Measurements from ENCODE around the gene FANCI.
"Not testable (repeated sequence)": the region's sequence is repeated elsewhere in the genome, so short reads cannot be mapped to it uniquely, and the experiment has no call there.

The FANCI gene

DNA sequence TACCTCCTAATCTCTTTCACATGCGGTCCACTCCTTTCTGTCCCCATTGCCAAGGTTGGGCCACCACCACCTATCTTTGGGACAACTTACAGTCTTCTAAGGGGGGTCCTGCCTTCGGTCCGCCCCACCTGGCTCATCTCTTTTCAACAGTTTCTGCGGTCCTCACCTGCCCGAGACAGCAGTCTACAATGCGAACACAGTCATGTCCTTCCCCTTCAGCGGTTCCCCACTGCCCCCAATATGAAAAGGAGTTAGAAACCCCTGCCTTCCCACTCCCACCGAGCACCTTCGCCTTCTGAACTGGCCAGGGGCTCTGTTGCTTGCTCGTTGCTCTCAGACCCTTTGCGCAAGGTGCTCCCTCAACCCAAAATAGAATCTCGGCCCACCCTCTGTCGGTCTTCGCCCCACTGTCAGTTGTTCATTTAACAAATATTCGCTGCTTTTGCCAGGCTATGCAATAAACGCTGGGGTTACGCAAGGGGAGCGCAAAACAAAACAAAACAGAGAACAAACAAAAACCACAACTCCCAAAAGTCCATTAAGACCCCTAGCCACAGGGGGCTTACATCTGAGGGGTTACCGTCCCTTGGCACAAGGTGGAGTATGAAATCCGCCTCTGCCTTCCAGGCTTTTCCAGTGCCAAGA, 611 bp upstream of the FANCI start:
- peak overlapping the region; percentile 75 for H3K4me2 ChIP-seq (ENCODE audit: low read length)
- H3K23ac ChIP-seq (ENCODE audit: low read length), result no peak overlapping the region
- no peak overlapping the region for H3K27ac ChIP-seq (ENCODE audit: low read depth, low read length)
- peak overlapping the region; percentile 28 for H3K4me3 ChIP-seq (ENCODE audit: low read length)
- H3K27me3 ChIP-seq (ENCODE audit: insufficient read depth, low read length, poor library complexity), result no peaks in the 10 kb centered on the region
- no peak overlapping the region for H3K18ac ChIP-seq (ENCODE audit: low read length)
- H2BK15ac ChIP-seq (replicated peaks; ENCODE audit: low read depth), result no peak overlapping the region
- H3K79me2 ChIP-seq (ENCODE audit: control insufficient read depth, insufficient read depth, low read length), result peaks cover 24% of the 10 kb centered on the region
- peak overlapping the region; percentile 91 for H3K56ac ChIP-seq (ENCODE audit: low read length)
- H3K79me1 ChIP-seq (ENCODE audit: low read length), result peaks cover 9% of the 10 kb centered on the region
- whole genome bisulfite sequencing (ENCODE audit: extremely low coverage, insufficient coverage, low lambda C conversion rate), result no CpG with 5 or more reads among the region's 20 CpGs
- peak overlapping the region; percentile 77 for H3K9ac ChIP-seq (ENCODE audit: low read length)
- DNase-seq, result no peak
- no peak overlapping the region for H2BK5ac ChIP-seq (ENCODE audit: low read length)
- no peak overlapping the region for H3K4ac ChIP-seq (ENCODE audit: low read depth, low read length)
- H4K5ac ChIP-seq (ENCODE audit: low read length), result no peak overlapping the region
- no peaks in the 10 kb centered on the region for H3K36me3 ChIP-seq (ENCODE audit: control insufficient read depth, insufficient read depth, low read length)
- H2BK120ac ChIP-seq (ENCODE audit: low read depth, low read length), result no peak overlapping the region
- peaks cover 5% of the 10 kb centered on the region for H3K4me1 ChIP-seq (ENCODE audit: control insufficient read depth, low read depth, low read length)
- H4K8ac ChIP-seq (ENCODE audit: low read depth, low read length), result no peak overlapping the region
- H2AK5ac ChIP-seq (ENCODE audit: low read length), result no peak overlapping the region

DNA sequence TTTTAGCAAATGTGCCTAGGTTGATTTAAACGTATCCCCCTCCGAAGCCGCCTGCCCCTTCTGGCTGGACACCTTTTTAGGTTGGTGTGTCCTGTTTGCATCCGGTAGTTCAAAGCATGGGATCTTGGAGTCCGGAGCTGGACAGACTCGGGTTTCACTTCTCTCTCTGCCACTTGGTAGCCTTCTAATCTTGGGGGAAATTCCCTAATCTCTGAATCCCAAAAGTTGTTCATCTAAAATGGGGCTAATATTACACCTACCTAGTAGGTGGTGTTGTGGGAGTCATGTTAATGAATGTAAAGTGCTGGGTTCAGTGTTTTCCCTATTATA, 760 bp downstream of the FANCI start:
- H2AK5ac ChIP-seq (ENCODE audit: low read length), result no peak overlapping the region
- H3K4me3 ChIP-seq (ENCODE audit: low read length), result peak overlapping the region; percentile 99
- no peak overlapping the region for H4K5ac ChIP-seq (ENCODE audit: low read length)
- no peak for DNase-seq
- H3K4ac ChIP-seq (ENCODE audit: low read depth, low read length), result no peak overlapping the region
- peak overlapping the region; percentile 28 for H3K4me2 ChIP-seq (ENCODE audit: low read length)
- no CpG with 5 or more reads among the region's 6 CpGs for WGBS (ENCODE audit: extremely low coverage, insufficient coverage, low lambda C conversion rate)
- peaks cover 9% of the 10 kb centered on the region for H3K79me1 ChIP-seq (ENCODE audit: low read length)
- H2BK15ac ChIP-seq (replicated peaks; ENCODE audit: low read depth), result no peak overlapping the region
- no peak overlapping the region for H2BK120ac ChIP-seq (ENCODE audit: low read depth, low read length)
- H3K27ac ChIP-seq (ENCODE audit: low read depth, low read length), result no peak overlapping the region
- H3K18ac ChIP-seq (ENCODE audit: low read length), result no peak overlapping the region
- H3K9ac ChIP-seq (ENCODE audit: low read length), result peak overlapping the region; percentile 95
- peaks cover 24% of the 10 kb centered on the region for H3K79me2 ChIP-seq (ENCODE audit: control insufficient read depth, insufficient read depth, low read length)
- peak overlapping the region; percentile 37 for H3K23ac ChIP-seq (ENCODE audit: low read length)
- H3K4me1 ChIP-seq (ENCODE audit: control insufficient read depth, low read depth, low read length), result peaks cover 5% of the 10 kb centered on the region
- peak overlapping the region; percentile 96 for H3K56ac ChIP-seq (ENCODE audit: low read length)
- H2BK5ac ChIP-seq (ENCODE audit: low read length), result no peak overlapping the region
- H4K8ac ChIP-seq (ENCODE audit: low read depth, low read length), result no peak overlapping the region
- no peaks in the 10 kb centered on the region for H3K27me3 ChIP-seq (ENCODE audit: insufficient read depth, low read length, poor library complexity)
- H3K36me3 ChIP-seq (ENCODE audit: control insufficient read depth, insufficient read depth, low read length), result peaks cover 3% of the 10 kb centered on the region

DNA sequence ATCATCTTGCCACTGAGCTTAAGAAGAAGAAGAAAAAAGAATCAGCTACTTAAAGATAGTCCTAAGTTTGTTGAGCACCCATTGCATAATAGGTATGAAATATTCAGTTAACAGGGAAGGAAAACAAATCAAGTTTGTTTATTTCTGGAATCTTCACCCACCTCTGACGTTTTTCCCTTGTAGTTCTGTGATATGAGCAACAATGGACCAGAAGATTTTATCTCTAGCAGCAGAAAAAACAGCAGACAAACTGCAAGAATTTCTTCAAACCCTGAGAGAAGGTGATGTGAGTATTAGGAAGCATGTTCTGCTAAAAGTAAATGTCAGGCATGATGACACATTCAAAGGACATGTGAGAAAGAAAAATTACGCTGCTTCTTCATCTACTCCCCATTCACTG, 3.7 kb downstream of the FANCI start:
- H3K36me3 ChIP-seq (ENCODE audit: control insufficient read depth, insufficient read depth, low read length), result peaks cover 3% of the 10 kb centered on the region
- H3K79me1 ChIP-seq (ENCODE audit: low read length), result peaks cover 9% of the 10 kb centered on the region
- H3K4ac ChIP-seq (ENCODE audit: low read depth, low read length), result no peak overlapping the region
- no peak overlapping the region for H2BK120ac ChIP-seq (ENCODE audit: low read depth, low read length)
- no peak overlapping the region for H3K18ac ChIP-seq (ENCODE audit: low read length)
- H4K5ac ChIP-seq (ENCODE audit: low read length), result no peak overlapping the region
- no peak overlapping the region for H3K56ac ChIP-seq (ENCODE audit: low read length)
- H3K4me1 ChIP-seq (ENCODE audit: control insufficient read depth, low read depth, low read length), result peaks cover 5% of the 10 kb centered on the region
- no peak overlapping the region for H2AK5ac ChIP-seq (ENCODE audit: low read length)
- H3K9ac ChIP-seq (ENCODE audit: low read length), result no peak overlapping the region
- H3K23ac ChIP-seq (ENCODE audit: low read length), result no peak overlapping the region
- H3K4me2 ChIP-seq (ENCODE audit: low read length), result no peak overlapping the region
- H3K4me3 ChIP-seq (ENCODE audit: low read length), result no peak overlapping the region
- H2BK5ac ChIP-seq (ENCODE audit: low read length), result no peak overlapping the region
- peaks cover 24% of the 10 kb centered on the region for H3K79me2 ChIP-seq (ENCODE audit: control insufficient read depth, insufficient read depth, low read length)
- DNase-seq, result no peak
- no CpG with 5 or more reads among the region's 2 CpGs for WGBS (ENCODE audit: extremely low coverage, insufficient coverage, low lambda C conversion rate)
- no peak overlapping the region for H3K27ac ChIP-seq (ENCODE audit: low read depth, low read length)
- no peak overlapping the region for H4K8ac ChIP-seq (ENCODE audit: low read depth, low read length)
- H2BK15ac ChIP-seq (replicated peaks; ENCODE audit: low read depth), result no peak overlapping the region
- no peaks in the 10 kb centered on the region for H3K27me3 ChIP-seq (ENCODE audit: insufficient read depth, low read length, poor library complexity)

DNA sequence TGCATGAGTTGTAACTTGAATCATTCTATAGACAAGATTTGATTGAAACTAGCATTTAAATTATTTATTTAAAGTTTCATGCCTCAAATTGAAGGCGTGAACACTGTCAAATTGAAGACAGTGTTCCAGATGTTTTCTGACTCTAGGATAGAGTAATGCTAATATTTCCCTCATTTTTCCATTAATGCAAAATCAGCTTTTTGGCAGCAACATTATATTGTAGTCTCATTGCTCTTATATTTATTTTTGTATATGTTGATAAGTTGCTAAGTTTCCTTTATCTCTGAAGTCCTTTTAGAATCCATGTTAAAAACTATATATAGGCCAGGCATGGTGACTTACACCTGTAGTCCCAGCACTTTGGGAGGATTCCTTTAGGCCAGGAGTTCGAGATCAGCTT, 4.8 kb downstream of the FANCI start:
- Histone ChIP-seq H3K36me3 (ENCODE audit: control insufficient read depth, insufficient read depth, low read length) (peaks cover 3% of the 10 kb centered on the region), H2BK5ac (ENCODE audit: low read length) (no peak overlapping the region), H3K79me2 (ENCODE audit: control insufficient read depth, insufficient read depth, low read length) (peaks cover 24% of the 10 kb centered on the region), H3K79me1 (ENCODE audit: low read length) (peaks cover 9% of the 10 kb centered on the region), H2BK15ac (replicated peaks; ENCODE audit: low read depth) (no peak overlapping the region), H3K4ac (ENCODE audit: low read depth, low read length) (no peak overlapping the region), H3K27me3 (ENCODE audit: insufficient read depth, low read length, poor library complexity) (no peaks in the 10 kb centered on the region), H3K23ac (ENCODE audit: low read length) (no peak overlapping the region), H4K5ac (ENCODE audit: low read length) (no peak overlapping the region), H2BK120ac (ENCODE audit: low read depth, low read length) (no peak overlapping the region), H3K56ac (ENCODE audit: low read length) (no peak overlapping the region), H3K4me2 (ENCODE audit: low read length) (no peak overlapping the region), H3K27ac (ENCODE audit: low read depth, low read length) (no peak overlapping the region), H4K8ac (ENCODE audit: low read depth, low read length) (no peak overlapping the region), H3K18ac (ENCODE audit: low read length) (no peak overlapping the region), H3K4me3 (ENCODE audit: low read length) (no peak overlapping the region), H3K9ac (ENCODE audit: low read length) (no peak overlapping the region), H3K4me1 (ENCODE audit: control insufficient read depth, low read depth, low read length) (peaks cover 3% of the 10 kb centered on the region), H2AK5ac (ENCODE audit: low read length) (no peak overlapping the region)
- no CpG with 5 or more reads among the region's 2 CpGs for WGBS (ENCODE audit: extremely low coverage, insufficient coverage, low lambda C conversion rate)
- DNase-seq, result no peak

DNA sequence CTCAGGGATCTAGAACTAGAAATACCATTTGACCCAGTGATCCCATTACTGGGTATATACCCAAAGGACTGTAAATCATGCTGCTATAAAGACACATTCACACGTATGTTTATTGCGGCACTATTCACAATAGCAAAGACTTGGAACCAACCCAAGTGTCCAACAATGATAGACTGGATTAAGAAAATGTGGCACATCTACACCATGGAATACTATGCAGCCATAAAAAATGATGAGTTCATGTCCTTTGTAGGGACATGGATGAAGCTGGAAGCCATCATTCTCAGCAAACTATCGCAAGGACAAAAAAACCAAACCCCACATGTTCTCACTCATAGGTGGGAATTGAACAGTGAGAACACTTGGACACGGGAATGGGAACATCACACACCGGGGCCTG, 6.4 kb downstream of the FANCI start:
- not testable (repeated sequence) for H3K36me3 ChIP-seq (ENCODE audit: control insufficient read depth, insufficient read depth, low read length); H3K4ac ChIP-seq (ENCODE audit: low read depth, low read length)
- WGBS (ENCODE audit: extremely low coverage, insufficient coverage, low lambda C conversion rate), result no CpG with 5 or more reads among the region's 5 CpGs

DNA sequence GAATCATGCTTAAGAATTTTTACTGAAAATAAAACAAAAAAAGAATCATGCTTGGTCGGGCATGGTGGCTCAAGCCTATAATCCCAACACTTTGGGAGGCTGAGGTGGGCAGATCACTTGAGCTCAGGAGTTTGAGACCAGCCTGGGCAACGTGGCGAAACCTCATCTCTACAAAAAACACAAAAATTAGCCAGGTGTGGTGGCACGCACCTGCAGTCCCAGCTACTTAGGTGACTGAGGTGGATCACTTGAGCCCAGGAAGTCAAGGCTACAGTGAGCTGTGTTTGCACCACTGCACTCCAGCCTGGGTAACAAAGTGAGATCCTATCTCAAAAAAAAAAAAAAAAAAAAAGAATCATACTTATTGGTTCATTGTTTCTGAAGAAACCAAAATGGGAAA, 33.5 kb downstream of the FANCI start:
- not testable (repeated sequence) for H3K4me1 ChIP-seq (ENCODE audit: control insufficient read depth, low read depth, low read length); H3K23ac ChIP-seq (ENCODE audit: low read length); DNase-seq; H4K8ac ChIP-seq (ENCODE audit: low read depth, low read length); H3K79me2 ChIP-seq (ENCODE audit: control insufficient read depth, insufficient read depth, low read length); H3K79me1 ChIP-seq (ENCODE audit: low read length); H3K56ac ChIP-seq (ENCODE audit: low read length); H3K9ac ChIP-seq (ENCODE audit: low read length); H3K27ac ChIP-seq (ENCODE audit: low read depth, low read length); H4K5ac ChIP-seq (ENCODE audit: low read length); H3K18ac ChIP-seq (ENCODE audit: low read length); H3K27me3 ChIP-seq (ENCODE audit: insufficient read depth, low read length, poor library complexity); H2BK15ac ChIP-seq (replicated peaks; ENCODE audit: low read depth); H3K4me2 ChIP-seq (ENCODE audit: low read length); H3K4ac ChIP-seq (ENCODE audit: low read depth, low read length); H2BK120ac ChIP-seq (ENCODE audit: low read depth, low read length); H3K4me3 ChIP-seq (ENCODE audit: low read length); H3K36me3 ChIP-seq (ENCODE audit: control insufficient read depth, insufficient read depth, low read length); H2AK5ac ChIP-seq (ENCODE audit: low read length); H2BK5ac ChIP-seq (ENCODE audit: low read length)
- WGBS (ENCODE audit: extremely low coverage, insufficient coverage, low lambda C conversion rate), result no CpG with 5 or more reads among the region's 4 CpGs

More for the DNA sequence above, 6.4 kb downstream of the FANCI start:
- H2BK120ac ChIP-seq (ENCODE audit: low read depth, low read length); H2AK5ac ChIP-seq (ENCODE audit: low read length); H4K5ac ChIP-seq (ENCODE audit: low read length); H3K27ac ChIP-seq (ENCODE audit: low read depth, low read length); H3K9ac ChIP-seq (ENCODE audit: low read length); H2BK15ac ChIP-seq (replicated peaks; ENCODE audit: low read depth); H3K4me1 ChIP-seq (ENCODE audit: control insufficient read depth, low read depth, low read length); H3K79me1 ChIP-seq (ENCODE audit: low read length); H4K8ac ChIP-seq (ENCODE audit: low read depth, low read length); H3K18ac ChIP-seq (ENCODE audit: low read length); H3K4me2 ChIP-seq (ENCODE audit: low read length); H3K27me3 ChIP-seq (ENCODE audit: insufficient read depth, low read length, poor library complexity); DNase-seq; H3K4me3 ChIP-seq (ENCODE audit: low read length); H3K23ac ChIP-seq (ENCODE audit: low read length); H3K56ac ChIP-seq (ENCODE audit: low read length); H2BK5ac ChIP-seq (ENCODE audit: low read length): not testable (repeated sequence)
- peaks cover 15% of the 10 kb centered on the region for H3K79me2 ChIP-seq (ENCODE audit: control insufficient read depth, insufficient read depth, low read length)

Data from mesendoderm (in vitro differentiated cells).